Germinal center (tissue), 1 donor: Measurements from ENCODE around the gene TEDC2.

Experiments
- DNase-seq: peaks from one replicate; pipeline ENCODE4 v3.0.0; 2012; ENCODE audit warnings: mixed read lengths, low spot score

The TEDC2 gene

DNA sequence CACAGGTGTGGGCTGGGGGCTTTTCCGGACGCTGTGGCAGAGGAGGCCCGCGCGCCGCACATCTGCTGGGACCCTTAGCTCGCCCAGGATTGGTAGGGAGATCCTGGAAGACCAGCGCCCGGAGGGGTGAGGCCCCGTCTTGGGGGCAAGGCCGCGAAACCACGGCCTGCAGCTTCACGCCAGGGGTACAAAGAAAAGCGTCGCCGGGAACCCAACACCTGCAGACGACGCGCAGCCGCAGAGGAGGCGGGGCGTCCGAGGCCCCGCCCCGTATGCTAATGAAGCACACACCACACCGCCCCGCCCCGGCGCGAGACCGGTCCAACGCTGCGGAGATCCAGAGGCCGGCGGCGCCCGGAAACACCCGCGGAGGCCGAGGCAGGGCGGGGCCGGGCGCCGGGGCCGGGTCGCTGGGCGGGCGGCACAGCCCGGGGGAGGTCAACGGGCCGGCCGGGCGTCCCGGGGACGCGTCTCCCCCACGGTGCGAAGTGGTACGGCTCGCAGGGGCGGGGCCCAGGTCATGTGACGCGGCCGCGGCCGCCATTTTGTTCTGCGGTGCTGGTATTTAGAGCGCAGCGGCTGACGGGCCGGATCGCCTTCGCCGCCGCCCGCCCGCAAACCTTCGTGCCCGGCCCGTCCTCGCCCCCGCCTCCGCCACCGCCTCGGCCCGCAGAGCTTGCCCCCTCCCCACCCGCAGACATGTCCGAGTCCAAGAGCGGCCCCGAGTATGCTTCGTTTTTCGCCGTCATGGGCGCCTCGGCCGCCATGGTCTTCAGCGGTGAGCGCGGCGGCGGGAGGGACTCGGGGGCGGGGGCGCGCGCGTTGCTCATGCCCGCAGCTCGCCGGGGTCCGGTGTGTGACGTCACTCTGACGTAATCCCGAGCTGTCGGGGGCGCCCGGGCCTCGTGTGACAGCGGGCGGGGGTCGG lies 53.8 kb downstream of the TEDC2 start, which contains the start of gene ATP6V0C:
ATP6V0C (plus strand) TSS at position 548 of the 928 bp plus-strand sequence; CDS start at position 700, 152 bp downstream.
- peak; percentile 96 for DNase-seq
